HEK293 (cell line): ENCODE results near the gene SMIM27.

Experiments used
- INSM2 ChIP-seq: fragments of 450-650 bp; formaldehyde crosslinking; IDR thresholded peaks from 2 replicates; pipeline ENCODE4 v1.5.1; 2016; ENCODE audit warnings: missing biosample characterization, missing genetic modification characterization
- KLF17 ChIP-seq: fragments of 450-650 bp; formaldehyde crosslinking; IDR thresholded peaks from 2 replicates; pipeline ENCODE4 v1.5.1; 2016; ENCODE audit warnings: missing biosample characterization, missing genetic modification characterization
- MEIS1 ChIP-seq: sonication (generic); formaldehyde crosslinking; IDR thresholded peaks from 2 replicates; pipeline ENCODE4 v1.8.1; 2022; ENCODE audit warnings: missing genetic modification reagents, mild to moderate bottlenecking, borderline replicate concordance
- PRDM2 ChIP-seq: fragments of 450-650 bp; formaldehyde crosslinking; IDR thresholded peaks from 2 replicates; pipeline ENCODE4 v1.5.1; 2016; ENCODE audit warnings: missing biosample characterization, missing genetic modification characterization, borderline replicate concordance
- TRIM28 ChIP-seq: IDR thresholded peaks from 2 replicates; pipeline ENCODE4 v1.6.1; 2011; ENCODE audit warnings: low read length, control low read depth, borderline replicate concordance
- TSHZ1 ChIP-seq: fragments of 450-650 bp; formaldehyde crosslinking; IDR thresholded peaks from 2 replicates; pipeline ENCODE4 v1.5.1; 2016; ENCODE audit warnings: missing biosample characterization, missing genetic modification characterization, borderline replicate concordance
- WT1 ChIP-seq: fragments of 450-650 bp; formaldehyde crosslinking; IDR thresholded peaks from 2 replicates; pipeline ENCODE4 v1.5.1; 2016; ENCODE audit warnings: missing biosample characterization, missing genetic modification characterization
- YY2 ChIP-seq: fragments of 450-650 bp; formaldehyde crosslinking; IDR thresholded peaks from 2 replicates; pipeline ENCODE4 v1.5.1; 2016; ENCODE audit warnings: missing biosample characterization, missing genetic modification characterization
- ZBTB10 ChIP-seq: fragments of 450-650 bp; formaldehyde crosslinking; IDR thresholded peaks from 2 replicates; pipeline ENCODE4 v1.5.1; 2016; ENCODE audit warnings: missing biosample characterization, missing genetic modification characterization
- ZBTB26 ChIP-seq: fragments of 450-650 bp; formaldehyde crosslinking; optimal IDR thresholded peaks from 2 replicates; pipeline ENCODE3; 2016; ENCODE audit warnings: missing biosample characterization, mild to moderate bottlenecking, missing genetic modification characterization
- ZNF140 ChIP-seq: fragments of 450-650 bp; formaldehyde crosslinking; IDR thresholded peaks from 2 replicates; pipeline ENCODE4 v1.5.1; 2016; ENCODE audit warnings: missing biosample characterization, missing genetic modification characterization
- ZNF146 ChIP-seq: fragments of 450-650 bp; formaldehyde crosslinking; IDR thresholded peaks from 2 replicates; pipeline ENCODE4 v1.5.1; 2016; ENCODE audit warnings: missing biosample characterization, missing genetic modification characterization
- ZNF214 ChIP-seq: fragments of 450-650 bp; formaldehyde crosslinking; IDR thresholded peaks from 2 replicates; pipeline ENCODE4 v1.5.1; 2017; ENCODE audit warnings: missing biosample characterization, mild to moderate bottlenecking, missing genetic modification characterization, borderline replicate concordance
- ZNF26 ChIP-seq: fragments of 450-650 bp; formaldehyde crosslinking; IDR thresholded peaks from 2 replicates; pipeline ENCODE4 v1.5.1; 2016; ENCODE audit warnings: missing biosample characterization, missing genetic modification characterization
- ZNF354C ChIP-seq: fragments of 450-650 bp; formaldehyde crosslinking; IDR thresholded peaks from 2 replicates; pipeline ENCODE4 v1.5.1; 2016; ENCODE audit warnings: missing biosample characterization, missing genetic modification characterization, low read depth, borderline replicate concordance
- ZNF433 ChIP-seq: fragments of 450-650 bp; formaldehyde crosslinking; IDR thresholded peaks from 2 replicates; pipeline ENCODE4 v1.5.1; 2016; ENCODE audit warnings: missing biosample characterization, missing genetic modification characterization, low read depth
- ZNF629 ChIP-seq: fragments of 450-650 bp; formaldehyde crosslinking; IDR thresholded peaks from 2 replicates; pipeline ENCODE4 v1.5.1; 2017; ENCODE audit warnings: missing biosample characterization, missing genetic modification characterization
- ZNF768 ChIP-seq: fragments of 450-650 bp; formaldehyde crosslinking; IDR thresholded peaks from 2 replicates; pipeline ENCODE4 v1.5.1; 2018; ENCODE audit warnings: missing biosample characterization, mild to moderate bottlenecking, missing genetic modification characterization
- ZNF777 ChIP-seq: fragments of 450-650 bp; formaldehyde crosslinking; IDR thresholded peaks from 2 replicates; pipeline ENCODE4 v1.5.1; 2017; ENCODE audit warnings: missing biosample characterization, missing genetic modification characterization, borderline replicate concordance

Gene SMIM27

GRCh38 chr9:32552172-32552872 is at the start of gene SMIM27, which contains the start of gene TOPORS (continued):
- TF ChIP-seq ZBTB26 (tag by site-specific recombination): peak; percentile 60
- no peak for TF ChIP-seq ZNF146 (tag by site-specific recombination)
- TF ChIP-seq ZNF214: no peak
- TF ChIP-seq ZNF140: no peak
- TF ChIP-seq INSM2 (tag by site-specific recombination): no peak; the same call in 1 of the 2 replicates
- no peak for TF ChIP-seq TSHZ1 (tag by site-specific recombination)
- peak; percentile 51 for TF ChIP-seq WT1
- TF ChIP-seq MEIS1: no peak
- 0 out of 2 replicates have a peak, but pooled peaks have one; percentile 32 for TF ChIP-seq KLF17 (tag by site-specific recombination)
- TF ChIP-seq ZNF629 (tag by site-specific recombination): peak; percentile 82
- TF ChIP-seq ZNF768 (tag by site-specific recombination): no peak
- TF ChIP-seq ZNF433 (tag by site-specific recombination): no peak
- no peak for TF ChIP-seq ZNF777 (tag by site-specific recombination)
- TF ChIP-seq ZNF26 (tag by site-specific recombination): no peak
- no peak for TF ChIP-seq PRDM2
- TF ChIP-seq TRIM28: no peak
- TF ChIP-seq ZBTB10 (tag by site-specific recombination): peak; percentile 56
- no peak for TF ChIP-seq ZNF354C (tag by site-specific recombination)
- peak; percentile 71 for TF ChIP-seq YY2 (tag by site-specific recombination)
